Endodermal cell (in vitro differentiated cells): Measurements from ENCODE around the gene STX17. TPM values are rescaled to one million over a fixed set of nuclear protein-coding genes. Genes with fewer than 3 reads are reported as not detected.
"Not testable (repeated sequence)": the region's sequence is repeated elsewhere in the genome, so short reads cannot be mapped to it uniquely, and the experiment has no call there.

Experiments used
- DNase-seq: peaks from one replicate; pipeline ENCODE4 v3.0.0-alpha.2; 2017
- H3K27ac ChIP-seq: 2 replicates; pipeline ENCODE4 v1.5.1; 2013; ENCODE audit warnings: mild to moderate bottlenecking, low read depth, low read length, moderate library complexity
- H3K27me3 ChIP-seq: 2 replicates; pipeline ENCODE4 v1.6.1; 2013; ENCODE audit warnings: mild to moderate bottlenecking, low read length, moderate library complexity; ENCODE audit not compliant: insufficient read depth, control insufficient read depth, poor library complexity, severe bottlenecking
- H3K36me3 ChIP-seq: 2 replicates; pipeline ENCODE4 v1.7.0; 2013; ENCODE audit warnings: mild to moderate bottlenecking, low read length, moderate library complexity; ENCODE audit not compliant: control insufficient read depth, insufficient read depth
- H3K4me1 ChIP-seq: one replicate; pipeline ENCODE4 v1.7.0; 2013; ENCODE audit warnings: low read length; ENCODE audit not compliant: control insufficient read depth, insufficient read depth
- H3K4me3 ChIP-seq: 2 replicates; pipeline ENCODE4 v1.5.1; 2013; ENCODE audit warnings: mild to moderate bottlenecking, low read length, moderate library complexity
- H3K9ac ChIP-seq: 2 replicates; pipeline ENCODE4 v1.6.1; 2013; ENCODE audit warnings: mild to moderate bottlenecking, low read length, moderate library complexity; ENCODE audit not compliant: poor library complexity, severe bottlenecking; ENCODE audit errors: extremely low read depth
- H3K9me3 ChIP-seq: 2 replicates; pipeline ENCODE4 v1.6.1; 2013; ENCODE audit warnings: mild to moderate bottlenecking, low read length, moderate library complexity; ENCODE audit not compliant: control insufficient read depth
- H3K27ac Mint-ChIP-seq: 2 replicates; pipeline ENCODE4 v1.8.0; 2020; ENCODE audit warnings: mixed read lengths
- H3K27me3 Mint-ChIP-seq: 2 replicates; pipeline ENCODE4 v1.8.0; 2021; ENCODE audit warnings: mild to moderate bottlenecking, mixed read lengths; ENCODE audit not compliant: insufficient read depth
- H3K36me3 Mint-ChIP-seq: 2 replicates; pipeline ENCODE4 v1.8.0; 2020; ENCODE audit warnings: low read depth, mixed read lengths
- H3K4me1 Mint-ChIP-seq: 2 replicates; pipeline ENCODE4 v1.8.0; 2020; ENCODE audit warnings: mixed read lengths
- H3K4me3 Mint-ChIP-seq: 2 replicates; pipeline ENCODE4 v1.8.0; 2020; ENCODE audit warnings: mild to moderate bottlenecking, moderate library complexity, mixed read lengths
- H3K9me3 Mint-ChIP-seq: 2 replicates; pipeline ENCODE4 v1.8.0; 2020; ENCODE audit warnings: mild to moderate bottlenecking, mixed read lengths
- CTCF ChIP-seq: fragments of 200-600 bp; sonication (generic); conservative IDR thresholded peaks from 2 replicates; pipeline ENCODE4 v1.5.0; 2021; ENCODE audit warnings: antibody characterized with exemption, mild to moderate bottlenecking
- WGBS, 2 experiments: methylation state at CpG; one replicate each; pipeline versions ENCODE4 v1.1.5 to v1.1.7; 2013; ENCODE audit warnings: missing lambda C conversion rate in 2 of 2, mixed read lengths in 1 of 2; ENCODE audit not compliant: insufficient coverage in 1 of 2, insufficient read length in 1 of 2; 5-methylcytosine and 5-hydroxymethylcytosine counted together
- long read RNA-seq, 4 experiments: library from polyadenylated mRNA in 2 of 4; library from RNA in 1 of 4; library from capped mRNA in 1 of 4; stranded (forward) in 3 of 4; unstranded in 1 of 4; transcript quantifications; one replicate each; pipeline ENCODE4 v2.0.0, GENCODE V29; 2020 to 2021; ENCODE audit warnings: inconsistent platforms in 1 of 4
- polyA plus RNA-seq, 2 experiments: library from polyadenylated mRNA; stranded (reverse); fragments of 50-300 nt; gene quantifications; one replicate each; pipeline ENCODE4 v1.2.3, GENCODE V29; 2013
- total RNA-seq, 2 donors: library from RNA; stranded (reverse); fragmentation: NEBNext Ultra II Directional in 1 of 2; extraction: Animal tissue kit (Norgen Biotek cat#: 25700) in 1 of 2; gene quantifications; 2 replicates in 1 of 2; 3 replicates in 1 of 2; pipeline ENCODE4 v1.2.1, GENCODE V29; 2021

Gene STX17
- total RNA-seq, result 10 to 100 TPM; 31.6 to 47.4 TPM
- 16.8 TPM for polyA plus RNA-seq (2013, experiment 1 of 2)
- 23.0 TPM for polyA plus RNA-seq (2013, experiment 2 of 2)
- long read RNA-seq, experiment 1, partial matches to known transcripts, result 11 of 14 reads
- long read RNA-seq, experiment 1, other reads (novel, unspliced or antisense), result 3 of 14 reads
- long read RNA-seq, experiment 2, transcript STX17-201 (8 exons, 2,713 nt), result major isoform, 17 of 41 reads
- long read RNA-seq, experiment 2, partial matches to known transcripts, result 8 of 41 reads
- long read RNA-seq, experiment 2, other reads (novel, unspliced or antisense), result 14 of 41 reads
- long read RNA-seq, experiment 3, transcript STX17-201 (8 exons, 2,713 nt), result major isoform, 48 of 67 reads
- long read RNA-seq, experiment 3, partial matches to known transcripts, result 4 of 67 reads
- long read RNA-seq, experiment 3, other reads (novel, unspliced or antisense), result 15 of 67 reads
- long read RNA-seq, experiment 4, transcript STX17-201 (8 exons, 2,713 nt), result major isoform, 34 of 52 reads
- long read RNA-seq, experiment 4, partial matches to known transcripts, result 1 of 52 reads
- long read RNA-seq, experiment 4, other reads (novel, unspliced or antisense), result 14 of 52 reads

GRCh38 chr9:99906403-99907207 is at the start of gene STX17:
TSS of gene STX17 (plus strand) at chr9:99906654. CDS start at chr9:99915240, 8,586 bp downstream.
- H3K9me3 ChIP-seq, result no peaks in the 10 kb centered on the region
- peak within 1 kb of the TSS; percentile 86 for H3K4me3 Mint-ChIP-seq

GRCh38 chr9:99857576-99857975 is 48.9 kb upstream of the STX17 start:
- not testable (repeated sequence) for H3K27me3 ChIP-seq, H3K36me3 ChIP-seq, H3K27ac Mint-ChIP-seq, H3K36me3 Mint-ChIP-seq, H3K27me3 Mint-ChIP-seq, H3K4me1 ChIP-seq, H3K9me3 Mint-ChIP-seq, H3K9ac ChIP-seq, DNase-seq, H3K4me3 ChIP-seq, H3K9me3 ChIP-seq, H3K27ac ChIP-seq, H3K4me3 Mint-ChIP-seq
- H3K4me1 Mint-ChIP-seq, result peaks cover 26% of the 10 kb centered on the region
- 95% methylated on average over 2 of the region's 3 CpGs; no CpG with 5 or more reads in 1 of the 2 experiments for WGBS, 2 experiments

More at GRCh38 chr9:99906403-99907207, at the start of gene STX17:
- H3K36me3 Mint-ChIP-seq, result peaks cover 5% of the 10 kb centered on the region
- Histone ChIP-seq H3K9ac (peak within 1 kb of the TSS; percentile 79), H3K27ac (peak within 1 kb of the TSS; percentile 42), H3K4me1 (no peaks in the 10 kb centered on the region), H3K36me3 (no peaks in the 10 kb centered on the region), H3K27me3 (no peaks in the 10 kb centered on the region), H3K4me3 (peak within 1 kb of the TSS; percentile 87)
- peaks cover 8% of the 10 kb centered on the region for H3K27me3 Mint-ChIP-seq
- TF ChIP-seq CTCF, result no peak
- H3K27ac Mint-ChIP-seq, result peak within 1 kb of the TSS; percentile 96
- H3K9me3 Mint-ChIP-seq, result peaks cover 6% of the 10 kb centered on the region
- 2 to 3% methylated on average over 10 to 76 of the region's 76 CpGs for WGBS, 2 experiments
- peak; percentile 92 for DNase-seq
- H3K4me1 Mint-ChIP-seq, result peaks cover 19% of the 10 kb centered on the region

GRCh38 chr9:99858087-99858486 is 48.4 kb upstream of the STX17 start:
- Histone ChIP-seq H3K4me1 (peaks cover 3% of the 10 kb centered on the region), H3K27ac (no peak overlapping the region), H3K9me3 (no peaks in the 10 kb centered on the region), H3K27me3 (no peaks in the 10 kb centered on the region), H3K9ac (no peak overlapping the region), H3K4me3 (no peak overlapping the region), H3K36me3 (no peaks in the 10 kb centered on the region)
- DNase-seq, result no peak
- no peak for TF ChIP-seq CTCF
- H3K36me3 Mint-ChIP-seq, result no peaks in the 10 kb centered on the region
- peaks cover 2% of the 10 kb centered on the region for H3K9me3 Mint-ChIP-seq
- H3K27ac Mint-ChIP-seq, result no peak overlapping the region
- no peak overlapping the region for H3K4me3 Mint-ChIP-seq
- H3K27me3 Mint-ChIP-seq, result no peaks in the 10 kb centered on the region
- 97 to 100% methylated on average over 2 to 3 of the region's 3 CpGs for WGBS, 2 experiments
- H3K4me1 Mint-ChIP-seq, result peaks cover 27% of the 10 kb centered on the region
